Trophoblast cell (in vitro differentiated cells and primary cell): ENCODE results near the gene UGT3A1.
A peak's percentile ranks its signal among the peaks of the same experiment; 100 is the strongest.

Source experiments
- DNase-seq, 2 donors: peaks; one replicate each; pipeline ENCODE4 v3.0.0-alpha.2; 2016
- H2AFZ ChIP-seq: 2 replicates; pipeline ENCODE4 v1.6.1; 2013; ENCODE audit warnings: low read length, moderate library complexity, mild to moderate bottlenecking; ENCODE audit not compliant: insufficient read depth, poor library complexity
- H2AK5ac ChIP-seq: 2 replicates; pipeline ENCODE4 v1.6.1; 2013; ENCODE audit warnings: mild to moderate bottlenecking, low read length
- H2BK120ac ChIP-seq: 2 replicates; pipeline ENCODE4 v1.6.1; 2013; ENCODE audit warnings: low read length, mild to moderate bottlenecking, moderate library complexity; ENCODE audit not compliant: insufficient read depth, poor library complexity
- H2BK12ac ChIP-seq: 2 replicates; pipeline ENCODE4 v1.6.1; 2013; ENCODE audit warnings: mild to moderate bottlenecking, low read length, moderate library complexity
- H2BK5ac ChIP-seq: 2 replicates; pipeline ENCODE4 v1.6.1; 2013; ENCODE audit warnings: low read length, low read depth, moderate library complexity, mild to moderate bottlenecking; ENCODE audit not compliant: poor library complexity
- H3K14ac ChIP-seq: 2 replicates; pipeline ENCODE4 v1.6.1; 2013; ENCODE audit warnings: mild to moderate bottlenecking, low read length
- H3K18ac ChIP-seq: 2 replicates; pipeline ENCODE4 v1.6.1; 2013; ENCODE audit warnings: mild to moderate bottlenecking, low read length
- H3K23ac ChIP-seq: 2 replicates; pipeline ENCODE4 v1.6.1; 2013; ENCODE audit warnings: low read length
- H3K27ac ChIP-seq: 2 replicates; pipeline ENCODE4 v1.5.1; 2013; ENCODE audit warnings: low read depth, mild to moderate bottlenecking, inconsistent platforms, low read length, moderate library complexity
- H3K27me3 ChIP-seq: 2 replicates; pipeline ENCODE4 v1.6.1; 2013; ENCODE audit warnings: inconsistent platforms, mild to moderate bottlenecking, low read length, moderate library complexity; ENCODE audit not compliant: insufficient read depth
- H3K36me3 ChIP-seq, 2 experiments: 1 replicate in 1 of 2; 2 replicates in 1 of 2; pipeline ENCODE4 v1.6.1; 2013; ENCODE audit warnings: low read length in 2 of 2, mild to moderate bottlenecking in 2 of 2, moderate library complexity in 1 of 2; ENCODE audit not compliant: insufficient read depth in 2 of 2, control insufficient read depth in 1 of 2
- H3K4ac ChIP-seq: 2 replicates; pipeline ENCODE4 v1.6.1; 2013; ENCODE audit warnings: low read depth, mild to moderate bottlenecking, low read length, moderate library complexity
- H3K4me1 ChIP-seq, 2 experiments: 1 replicate in 1 of 2; 2 replicates in 1 of 2; pipeline ENCODE4 v1.6.1; 2013; ENCODE audit warnings: low read length in 2 of 2, mild to moderate bottlenecking in 2 of 2, moderate library complexity in 1 of 2; ENCODE audit not compliant: insufficient read depth in 2 of 2, control insufficient read depth in 1 of 2
- H3K4me2 ChIP-seq: 2 replicates; pipeline ENCODE4 v1.6.1; 2013; ENCODE audit warnings: inconsistent platforms, mild to moderate bottlenecking, low read length, moderate library complexity
- H3K4me3 ChIP-seq: 2 replicates; pipeline ENCODE4 v1.5.1; 2013; ENCODE audit warnings: mild to moderate bottlenecking, low read depth, low read length, inconsistent platforms
- H3K79me1 ChIP-seq: one replicate; pipeline ENCODE4 v1.6.1; 2013; ENCODE audit warnings: low read length
- H3K79me2 ChIP-seq: 2 replicates; pipeline ENCODE4 v1.6.1; 2013; ENCODE audit warnings: low read length, mild to moderate bottlenecking; ENCODE audit not compliant: control insufficient read depth, insufficient read depth, poor library complexity
- H3K9ac ChIP-seq: 2 replicates; pipeline ENCODE4 v1.6.1; 2013; ENCODE audit warnings: mild to moderate bottlenecking, low read length
- H3K9me3 ChIP-seq: 2 replicates; pipeline ENCODE4 v1.6.1; 2013; ENCODE audit warnings: low read depth, mild to moderate bottlenecking, control low read depth, inconsistent platforms, low read length; ENCODE audit not compliant: insufficient read depth
- H4K12ac ChIP-seq: 2 replicates; pipeline ENCODE4 v1.6.1; 2013; ENCODE audit warnings: low read depth, mild to moderate bottlenecking, low read length, moderate library complexity
- H4K8ac ChIP-seq: 2 replicates; pipeline ENCODE4 v1.6.1; 2013; ENCODE audit warnings: low read depth, mild to moderate bottlenecking, low read length, moderate library complexity
- H4K91ac ChIP-seq: one replicate; pipeline ENCODE4 v1.6.1; 2013; ENCODE audit warnings: low read depth, mild to moderate bottlenecking, low read length, moderate library complexity
- WGBS: extraction: QIAGEN DNeasy Blood & Tissue Kit; methylation state at CpG from one replicate; pipeline ENCODE4 v1.1.7; 2013; ENCODE audit warnings: missing lambda C conversion rate; ENCODE audit not compliant: insufficient read length, insufficient coverage; ENCODE audit errors: extremely low coverage; 5-methylcytosine and 5-hydroxymethylcytosine counted together

UGT3A1 gene

GRCh38 chr5:35996076-35996475 is 4.9 kb upstream of the UGT3A1 start:
- H2AK5ac ChIP-seq: no peak overlapping the region
- H3K9me3 ChIP-seq: no peaks in the 10 kb centered on the region
- H3K23ac ChIP-seq: no peak overlapping the region
- no peaks in the 10 kb centered on the region for H3K27me3 ChIP-seq
- no peak overlapping the region for H2AFZ ChIP-seq
- no peak overlapping the region for H3K9ac ChIP-seq
- H3K79me1 ChIP-seq: no peaks in the 10 kb centered on the region
- H2BK5ac ChIP-seq: no peak overlapping the region
- H3K4me2 ChIP-seq: no peak overlapping the region
- H3K4ac ChIP-seq: no peak overlapping the region
- peaks cover 0 to 5% of the 10 kb centered on the region in 2 experiments for H3K4me1 ChIP-seq
- H3K18ac ChIP-seq: no peak overlapping the region
- no peak overlapping the region for H4K12ac ChIP-seq
- WGBS: no CpG with 5 or more reads among the region's 4 CpGs
- no peak overlapping the region for H3K27ac ChIP-seq
- no peak overlapping the region for H4K91ac ChIP-seq
- no peaks in the 10 kb centered on the region for H3K36me3 ChIP-seq
- H3K79me2 ChIP-seq: no peaks in the 10 kb centered on the region
- H3K4me3 ChIP-seq: no peak overlapping the region
- DNase-seq: no peak
- H4K8ac ChIP-seq: no peak overlapping the region
- H2BK12ac ChIP-seq: no peak overlapping the region
- no peak overlapping the region for H2BK120ac ChIP-seq
- H3K14ac ChIP-seq: no peak overlapping the region

GRCh38 chr5:35990520-35990919 is 670 bp downstream of the UGT3A1 start:
- Histone ChIP-seq H3K4me3 (no peak overlapping the region), H3K9me3 (no peaks in the 10 kb centered on the region), H4K91ac (no peak overlapping the region), H2AFZ (peak overlapping the region; percentile 43), H2BK12ac (no peak overlapping the region), H3K4me1 (peaks cover 2 to 11% of the 10 kb centered on the region in 2 experiments), H2AK5ac (no peak overlapping the region), H3K4ac (no peak overlapping the region), H2BK5ac (no peak overlapping the region), H2BK120ac (no peak overlapping the region), H3K9ac (no peak overlapping the region), H3K27ac (no peak overlapping the region), H3K36me3 (no peaks in the 10 kb centered on the region), H3K27me3 (no peaks in the 10 kb centered on the region), H3K79me1 (no peaks in the 10 kb centered on the region), H3K18ac (no peak overlapping the region), H3K79me2 (no peaks in the 10 kb centered on the region), H3K14ac (no peak overlapping the region), H3K23ac (no peak overlapping the region), H4K8ac (peak overlapping the region; percentile 2), H4K12ac (no peak overlapping the region), H3K4me2 (peak overlapping the region; percentile 72)
- whole genome bisulfite sequencing: no CpG with 5 or more reads among the region's 12 CpGs
- DNase-seq: no peak

GRCh38 chr5:35988529-35988928 is 2.7 kb downstream of the UGT3A1 start:
- no peak overlapping the region for H2AK5ac ChIP-seq
- H3K79me2 ChIP-seq: no peaks in the 10 kb centered on the region
- no peaks in the 10 kb centered on the region for H3K27me3 ChIP-seq
- no peak for DNase-seq
- H4K91ac ChIP-seq: no peak overlapping the region
- no peaks in the 10 kb centered on the region for H3K36me3 ChIP-seq
- H3K18ac ChIP-seq: no peak overlapping the region
- H3K23ac ChIP-seq: no peak overlapping the region
- H3K79me1 ChIP-seq: no peaks in the 10 kb centered on the region
- no peak overlapping the region for H3K14ac ChIP-seq
- H3K4ac ChIP-seq: no peak overlapping the region
- no peak overlapping the region for H2BK5ac ChIP-seq
- H2BK12ac ChIP-seq: no peak overlapping the region
- H3K9ac ChIP-seq: no peak overlapping the region
- H4K12ac ChIP-seq: no peak overlapping the region
- H2AFZ ChIP-seq: no peak overlapping the region
- no peak overlapping the region for H3K4me2 ChIP-seq
- no peak overlapping the region for H3K27ac ChIP-seq
- no peak overlapping the region for H2BK120ac ChIP-seq
- WGBS: no CpG with 5 or more reads among the region's 4 CpGs
- no peak overlapping the region for H4K8ac ChIP-seq
- H3K4me3 ChIP-seq: no peak overlapping the region
- H3K9me3 ChIP-seq: no peaks in the 10 kb centered on the region
- H3K4me1 ChIP-seq: peaks cover 2 to 11% of the 10 kb centered on the region in 2 experiments

GRCh38 chr5:35987776-35988175 is 3.4 kb downstream of the UGT3A1 start:
- no peak overlapping the region for H4K12ac ChIP-seq
- H4K91ac ChIP-seq: no peak overlapping the region
- H3K4me3 ChIP-seq: no peak overlapping the region
- H3K4me2 ChIP-seq: no peak overlapping the region
- no peaks in the 10 kb centered on the region for H3K36me3 ChIP-seq
- no peak overlapping the region for H3K23ac ChIP-seq
- H4K8ac ChIP-seq: no peak overlapping the region
- H3K27ac ChIP-seq: no peak overlapping the region
- H3K9me3 ChIP-seq: peaks cover under 1% of the 10 kb centered on the region
- no peak overlapping the region for H2BK120ac ChIP-seq
- H2BK12ac ChIP-seq: no peak overlapping the region
- H2AK5ac ChIP-seq: no peak overlapping the region
- H3K14ac ChIP-seq: no peak overlapping the region
- no peaks in the 10 kb centered on the region for H3K79me1 ChIP-seq
- no peak overlapping the region for H3K4ac ChIP-seq
- H2AFZ ChIP-seq: no peak overlapping the region
- H3K9ac ChIP-seq: no peak overlapping the region
- no peak overlapping the region for H2BK5ac ChIP-seq
- H3K27me3 ChIP-seq: no peaks in the 10 kb centered on the region
- H3K79me2 ChIP-seq: no peaks in the 10 kb centered on the region
- H3K4me1 ChIP-seq: peaks cover 2 to 11% of the 10 kb centered on the region in 2 experiments
- DNase-seq: no peak
- no CpG with 5 or more reads among the region's 3 CpGs for WGBS
- no peak overlapping the region for H3K18ac ChIP-seq
